Erythroblast (primary cell): ENCODE results near the gene FMN1.

Experiments used
- GATA1 ChIP-seq: IDR thresholded peaks from 2 replicates; pipeline ENCODE4 v1.6.1; 2011; ENCODE audit warnings: low read depth, mild to moderate bottlenecking, control low read depth, low read length, moderate library complexity
- POLR2A ChIP-seq: IDR thresholded peaks from 2 replicates; pipeline ENCODE4 v1.6.1; 2011; ENCODE audit warnings: mild to moderate bottlenecking, low read length

GRCh38 chr15:33100314-33100713 is 94.2 kb downstream of the FMN1 start:
- TF ChIP-seq POLR2A (no peak), GATA1 (no peak)
